Skin of body (tissue), 2 donors: Measurements from ENCODE around the gene VIT. TPM values are rescaled to one million over a fixed set of nuclear protein-coding genes. Genes with fewer than 3 reads are reported as not detected.

Source experiments
- DNase-seq: peaks from one replicate; lab custom pipeline; 2025; lab: John Stamatoyannopoulos, UW
- total RNA-seq: library from RNA; depleted of rRNA; stranded (reverse); fragments of >200 nt; gene quantifications from one replicate; pipeline ENCODE4 v1.2.3, GENCODE V29; 2014

Gene VIT
- total RNA-seq, 1 donor from 2014 or later = 7.4 TPM

DNA sequence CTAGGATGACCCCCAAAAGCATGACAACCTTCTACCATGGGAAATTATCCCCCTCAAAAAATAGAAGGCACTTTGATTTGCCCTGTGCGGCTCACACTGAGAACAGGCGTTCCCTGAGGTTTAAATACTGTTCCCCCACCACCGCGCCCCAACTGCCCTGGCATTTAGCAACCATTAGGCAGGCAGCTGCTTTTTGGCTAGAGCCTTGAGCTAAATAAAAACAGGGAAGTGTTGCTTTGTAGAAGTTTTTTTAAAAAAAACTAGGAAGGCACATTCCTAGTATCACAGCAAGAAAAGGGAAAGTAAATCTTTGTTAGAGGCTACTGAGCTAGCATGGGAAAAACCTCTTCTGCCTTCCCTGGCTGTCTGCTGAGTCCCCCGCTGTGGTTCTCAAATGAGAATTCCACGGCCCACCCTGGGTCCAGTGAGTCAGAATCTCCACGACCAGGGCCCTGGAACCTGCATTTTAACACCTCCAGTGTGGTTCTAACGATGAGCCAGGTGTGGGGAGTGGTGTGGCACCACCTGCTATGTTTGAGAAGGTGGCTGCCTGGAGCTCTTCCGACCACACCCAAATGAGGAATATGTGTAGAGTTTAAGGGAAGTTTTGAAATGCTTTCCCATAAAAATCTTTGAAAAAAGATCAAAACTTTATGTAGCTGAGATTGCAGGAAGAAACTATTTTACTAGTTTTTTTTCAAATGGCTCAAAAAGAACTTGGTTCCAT lies 66.4 kb downstream of the VIT start:
- DNase-seq = no peak

DNA sequence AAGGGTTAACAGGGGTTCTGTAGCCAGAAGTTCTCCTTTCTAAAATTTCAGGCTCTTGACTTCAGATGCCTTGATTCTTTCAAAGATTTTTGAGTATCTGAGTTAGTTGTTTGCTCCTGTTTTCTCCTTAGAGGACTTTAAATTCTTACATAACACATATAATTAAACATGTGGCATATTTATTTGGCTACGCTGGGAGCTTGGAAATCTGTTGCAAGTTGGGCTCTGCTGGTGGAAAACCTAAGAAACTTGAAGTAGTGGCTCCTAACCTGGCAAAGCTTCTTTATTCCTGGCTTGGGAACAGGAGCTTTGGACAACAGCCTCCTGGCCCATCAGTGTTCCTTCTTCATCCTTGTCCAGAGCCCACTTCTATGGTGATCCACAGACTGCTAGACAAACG lies 72.6 kb downstream of the VIT start:
- no peak for DNase-seq

DNA sequence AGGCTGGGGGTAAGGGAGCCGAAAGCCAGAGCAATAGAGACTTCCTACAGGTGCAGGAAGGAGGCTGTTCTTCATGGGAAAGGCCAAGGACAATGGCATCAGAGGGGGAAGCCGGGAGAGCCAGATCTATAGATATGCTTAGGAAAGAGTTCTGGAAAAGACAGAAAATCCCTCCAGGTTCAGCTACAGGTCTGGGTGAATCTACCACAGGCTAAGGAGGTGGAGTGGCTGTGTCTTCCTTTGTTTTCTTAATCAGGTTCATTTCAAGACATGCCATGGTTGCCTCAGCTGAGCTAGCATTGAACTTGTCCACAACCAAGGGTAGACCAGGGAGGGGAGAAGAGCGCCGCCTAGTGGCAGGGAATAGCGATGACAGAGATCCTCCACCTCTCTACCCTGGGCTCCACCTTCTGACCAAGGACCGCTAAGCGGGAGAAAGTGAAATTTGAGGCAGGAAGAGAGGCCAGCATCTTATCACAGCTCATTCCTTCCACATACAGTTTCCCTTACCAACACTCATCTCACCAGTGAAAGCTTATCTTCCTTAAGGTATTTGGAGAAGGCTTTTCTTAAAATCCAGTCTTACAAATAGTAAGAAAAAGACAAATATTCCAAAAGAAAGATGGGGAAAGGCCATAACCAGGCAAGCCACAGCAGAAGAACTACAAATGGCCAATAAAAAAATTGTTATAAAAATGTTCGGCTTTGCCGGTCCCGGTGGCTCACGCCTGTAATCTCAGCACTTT lies 74.2 kb downstream of the VIT start:
- DNase-seq = no peak

DNA sequence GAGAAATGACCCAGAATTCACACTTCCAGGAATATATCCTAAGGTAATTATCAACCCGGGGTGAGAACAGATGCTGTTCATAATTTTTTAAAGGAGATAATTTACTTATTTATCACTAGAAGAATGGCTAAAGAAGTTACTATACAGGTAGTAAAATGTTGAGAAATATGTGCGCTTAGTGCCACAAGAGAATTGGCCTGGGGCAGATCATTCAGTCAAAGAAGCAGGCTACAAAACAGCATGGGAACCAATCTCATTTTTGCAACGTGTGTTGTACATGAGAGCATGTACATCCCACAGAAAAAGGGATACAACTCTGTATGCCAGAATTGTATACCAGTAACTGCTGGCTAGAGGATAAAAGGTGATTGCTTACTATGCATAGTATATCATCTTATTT lies 75.2 kb downstream of the VIT start:
- no peak for DNase-seq

DNA sequence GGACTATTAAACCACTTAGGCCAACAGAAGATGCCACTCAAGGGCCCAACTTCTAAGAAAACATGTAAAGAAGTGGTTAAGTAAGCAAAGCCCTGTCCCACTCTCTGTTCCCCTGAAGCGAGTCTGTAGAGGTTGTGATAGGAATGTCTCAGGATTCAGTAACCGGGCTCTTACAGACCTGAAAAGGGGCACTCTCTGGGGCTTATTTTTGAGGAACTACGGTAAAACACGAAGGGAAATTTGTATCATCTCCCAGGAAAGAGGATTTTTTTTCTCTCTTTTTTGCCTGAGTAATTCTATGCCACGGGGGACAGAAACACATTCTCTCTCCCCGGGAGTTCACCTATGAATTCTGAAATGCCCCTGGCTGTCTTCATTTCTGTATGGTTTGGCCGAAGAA lies 77.4 kb downstream of the VIT start:
- DNase-seq = no peak

DNA sequence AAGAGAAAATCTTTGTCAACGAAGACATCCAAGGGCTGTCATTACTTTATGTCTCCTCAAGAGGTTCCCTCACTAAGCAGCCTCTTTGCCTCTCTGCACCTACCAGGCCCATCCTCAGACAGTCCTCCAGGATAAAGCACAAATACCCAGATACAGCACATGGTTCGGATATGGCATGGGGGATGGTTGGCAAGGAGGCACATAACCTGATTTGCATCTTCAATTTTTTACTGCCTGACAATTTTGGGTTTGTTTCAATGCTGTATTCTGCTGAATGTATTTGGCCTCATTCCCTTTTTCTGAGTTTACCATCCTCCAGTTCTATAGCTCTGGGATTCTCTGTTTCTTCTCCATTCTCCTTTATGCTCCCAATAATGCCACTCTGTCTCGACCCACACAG lies 78.8 kb downstream of the VIT start:
- no peak for DNase-seq

GRCh38 chr2:36775806-36776205 lies 79.3 kb downstream of the VIT start:
- DNase-seq = no peak

GRCh38 chr2:36777272-36777671 lies 80.8 kb downstream of the VIT start:
- no peak for DNase-seq

GRCh38 chr2:36777788-36778187 lies 81.3 kb downstream of the VIT start:
- no peak for DNase-seq

DNA sequence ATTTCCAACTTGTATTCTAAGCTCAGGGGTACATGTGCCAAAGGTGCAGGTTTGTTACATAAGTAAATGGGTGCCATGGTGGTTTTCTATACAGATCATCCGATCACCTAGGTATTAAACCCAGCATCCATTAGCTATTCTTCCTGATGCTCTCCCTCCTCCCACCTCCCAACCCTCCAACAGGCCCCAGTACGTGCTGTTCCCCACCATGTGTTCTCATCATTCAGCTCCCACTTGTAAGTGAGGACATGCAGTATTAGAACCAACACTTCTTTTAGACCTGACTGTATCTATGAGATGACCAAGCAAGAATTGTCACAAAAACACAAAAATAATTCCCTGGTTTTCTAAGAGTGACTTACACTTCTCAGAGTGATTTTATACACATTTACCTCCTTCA lies 83.0 kb downstream of the VIT start:
- DNase-seq = no peak

- DNase-seq = peak; percentile 45
Measured at GRCh38 chr2:36780231-36780839, 83.8 kb downstream of the VIT start.

DNA sequence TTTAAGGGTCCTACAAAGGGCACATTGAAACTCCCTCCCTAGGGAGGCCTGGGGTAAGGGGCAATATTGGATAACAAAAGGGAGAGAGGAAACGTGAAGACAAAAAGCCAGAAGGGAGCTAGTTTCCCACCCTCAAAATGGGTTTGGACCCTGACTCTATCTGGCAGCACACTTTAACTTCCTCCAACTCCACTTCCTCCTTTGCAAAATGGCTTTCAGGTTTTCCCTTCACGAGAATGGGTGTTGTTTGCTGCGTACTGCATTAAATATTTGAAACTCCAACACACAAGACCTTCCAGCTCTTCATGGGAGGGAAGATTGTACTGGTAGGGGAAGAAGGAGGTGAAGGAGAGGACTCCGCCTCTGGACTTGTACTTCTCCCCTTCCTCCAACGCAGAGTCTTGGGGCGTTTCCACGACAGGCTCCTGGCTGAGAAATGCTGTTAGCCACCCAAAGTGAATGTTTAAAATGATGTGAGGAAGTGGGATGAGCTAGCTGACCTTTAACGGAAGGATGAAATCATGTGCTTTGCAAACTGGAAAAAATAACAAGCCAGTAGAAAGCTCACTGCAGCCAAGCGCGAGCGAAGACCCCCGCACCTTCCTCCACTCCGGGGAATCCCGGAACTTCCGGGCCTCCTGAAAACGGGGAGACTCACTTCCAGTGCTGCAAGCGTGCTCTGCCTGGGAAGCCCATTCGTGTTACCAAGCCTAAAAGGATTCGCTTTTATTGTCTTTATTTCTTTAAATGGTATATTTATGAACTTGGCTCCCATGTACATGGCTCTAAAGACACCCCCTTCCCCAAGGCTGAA lies 85.6 kb downstream of the VIT start:
- DNase-seq = peak; percentile 2

- peak; percentile 41 for DNase-seq
Measured at GRCh38 chr2:36783246-36783645, 86.7 kb downstream of the VIT start.

- DNase-seq = peak; percentile 72
Measured at GRCh38 chr2:36785179-36785795, 88.8 kb downstream of the VIT start.

GRCh38 chr2:36789181-36789804 lies 92.8 kb downstream of the VIT start:
- DNase-seq = no peak

DNA sequence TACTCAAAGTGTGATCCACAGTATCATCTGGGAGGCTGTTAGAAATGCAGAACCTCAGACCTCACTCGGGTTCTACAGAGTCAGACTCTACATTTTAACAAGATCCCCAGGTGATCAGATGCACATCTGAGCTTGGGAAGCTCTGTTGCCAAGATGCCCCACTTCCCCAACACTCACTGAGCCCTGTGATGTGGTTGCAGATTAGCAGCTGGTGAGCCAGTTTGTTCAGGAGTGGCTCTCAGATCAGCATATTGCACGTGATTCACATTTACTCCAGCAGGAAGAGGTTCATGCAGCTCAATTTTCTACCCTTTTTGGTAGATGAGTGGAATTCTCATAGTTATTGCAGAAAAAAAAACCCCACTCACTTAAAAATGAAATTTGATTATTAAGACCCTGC lies 96.4 kb downstream of the VIT start:
- no peak for DNase-seq

GRCh38 chr2:36797324-36798070 lies 101.0 kb downstream of the VIT start:
- DNase-seq = no peak

GRCh38 chr2:36798724-36799123 lies 102.2 kb downstream of the VIT start:
- DNase-seq = no peak

DNA sequence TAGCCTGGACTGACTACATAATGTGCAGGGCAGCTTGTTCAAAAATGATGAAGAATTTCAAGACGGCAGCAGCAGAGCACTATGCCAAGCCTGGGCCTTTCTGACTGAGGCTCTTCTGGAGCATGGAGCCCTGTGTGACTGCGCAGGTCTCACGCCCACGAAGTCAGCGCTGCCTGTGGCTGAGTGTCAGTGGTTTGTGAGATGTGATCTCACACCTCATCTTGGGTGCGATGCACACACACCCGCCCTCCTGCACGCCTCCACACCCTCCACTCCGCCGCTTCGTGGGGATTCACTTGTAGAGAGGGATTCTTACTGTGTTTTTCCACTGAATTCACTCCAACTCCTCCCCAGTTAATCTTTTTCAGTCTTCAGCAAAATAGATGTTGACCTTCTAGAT lies 103.9 kb downstream of the VIT start:
- DNase-seq = no peak

DNA sequence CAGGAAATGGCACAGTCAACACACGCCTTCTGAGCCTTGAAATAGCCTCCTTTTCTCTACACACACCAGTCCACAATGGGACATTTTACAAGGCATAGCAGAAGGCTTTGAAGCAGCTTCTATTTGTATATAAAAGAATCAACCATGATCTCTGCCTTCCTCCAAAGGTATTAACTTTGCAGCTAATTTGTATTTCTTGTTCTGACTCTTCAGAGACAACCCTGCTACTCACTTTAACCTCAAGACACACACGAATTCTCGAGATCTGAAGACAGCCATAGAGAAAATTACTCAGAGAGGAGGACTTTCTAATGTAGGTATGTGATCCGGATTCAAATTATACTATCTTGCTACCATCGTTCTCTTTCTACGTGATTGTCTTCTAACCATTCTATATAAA lies 104.6 kb downstream of the VIT start:
- no peak for DNase-seq
